AG09319 (cell line): ENCODE results near the gene PRMT7.

Experiments
- DNase-seq: peaks from one replicate; pipeline ENCODE4 v3.0.0-alpha.2; 2010; ENCODE audit warnings: low read depth; ENCODE audit errors: extremely low read depth
- TF ChIP-seq, protein P1 (sequence below): IDR thresholded peaks from 2 replicates; pipeline ENCODE4 v1.5.1; 2011; ENCODE audit warnings: low read depth, mild to moderate bottlenecking, inconsistent platforms, low read length, moderate library complexity

Gene PRMT7, protein sequence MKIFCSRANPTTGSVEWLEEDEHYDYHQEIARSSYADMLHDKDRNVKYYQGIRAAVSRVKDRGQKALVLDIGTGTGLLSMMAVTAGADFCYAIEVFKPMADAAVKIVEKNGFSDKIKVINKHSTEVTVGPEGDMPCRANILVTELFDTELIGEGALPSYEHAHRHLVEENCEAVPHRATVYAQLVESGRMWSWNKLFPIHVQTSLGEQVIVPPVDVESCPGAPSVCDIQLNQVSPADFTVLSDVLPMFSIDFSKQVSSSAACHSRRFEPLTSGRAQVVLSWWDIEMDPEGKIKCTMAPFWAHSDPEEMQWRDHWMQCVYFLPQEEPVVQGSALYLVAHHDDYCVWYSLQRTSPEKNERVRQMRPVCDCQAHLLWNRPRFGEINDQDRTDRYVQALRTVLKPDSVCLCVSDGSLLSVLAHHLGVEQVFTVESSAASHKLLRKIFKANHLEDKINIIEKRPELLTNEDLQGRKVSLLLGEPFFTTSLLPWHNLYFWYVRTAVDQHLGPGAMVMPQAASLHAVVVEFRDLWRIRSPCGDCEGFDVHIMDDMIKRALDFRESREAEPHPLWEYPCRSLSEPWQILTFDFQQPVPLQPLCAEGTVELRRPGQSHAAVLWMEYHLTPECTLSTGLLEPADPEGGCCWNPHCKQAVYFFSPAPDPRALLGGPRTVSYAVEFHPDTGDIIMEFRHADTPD

DNA sequence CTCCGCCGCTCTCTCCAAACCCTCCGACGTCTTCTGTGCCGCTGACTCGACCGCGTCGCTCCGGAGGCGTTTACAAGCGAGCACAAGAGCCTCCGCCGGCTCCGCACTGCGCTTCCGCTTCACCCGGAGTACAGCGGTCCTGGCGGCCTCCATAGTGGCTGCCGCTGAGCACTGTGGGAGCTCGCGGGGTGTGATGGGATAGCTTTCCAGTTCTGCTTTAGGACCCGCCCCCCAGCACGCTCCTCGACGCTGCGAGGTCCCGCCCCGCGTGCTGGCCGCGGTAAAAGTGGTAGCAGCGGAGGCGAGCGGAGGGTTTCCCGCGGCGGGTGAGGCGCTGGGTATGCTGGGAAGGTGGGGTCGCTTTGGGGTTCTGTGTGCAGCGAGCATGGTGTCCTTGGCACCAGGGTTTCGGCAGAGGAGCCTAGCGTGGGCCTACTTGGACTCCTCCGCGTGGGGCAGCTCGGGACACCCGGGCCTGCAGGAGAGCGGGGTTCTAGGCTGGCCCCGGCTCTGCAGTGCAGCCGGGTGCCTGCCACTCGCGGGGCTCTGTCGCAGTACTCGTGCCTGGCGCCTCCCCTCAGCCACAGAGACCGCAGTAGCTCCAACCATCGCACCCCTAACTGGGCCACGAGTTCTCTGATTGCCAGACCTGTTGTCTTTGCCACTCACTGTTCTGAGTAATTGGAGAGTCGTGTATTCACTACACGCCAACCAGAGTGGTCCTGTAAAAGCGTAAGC lies at the start of gene PRMT7, which contains the start of gene SLC7A6OS:
PRMT7 (plus strand) TSS at position 246 of the 738 bp plus-strand sequence. CDS start 4,961 bp downstream, outside the sequence.
SLC7A6OS (minus strand) TSS at position 173 of the 738 bp plus-strand sequence; CDS start at position 153, 20 bp downstream.
- DNase-seq: peak; percentile 59
- TF ChIP-seq, protein P1, sequence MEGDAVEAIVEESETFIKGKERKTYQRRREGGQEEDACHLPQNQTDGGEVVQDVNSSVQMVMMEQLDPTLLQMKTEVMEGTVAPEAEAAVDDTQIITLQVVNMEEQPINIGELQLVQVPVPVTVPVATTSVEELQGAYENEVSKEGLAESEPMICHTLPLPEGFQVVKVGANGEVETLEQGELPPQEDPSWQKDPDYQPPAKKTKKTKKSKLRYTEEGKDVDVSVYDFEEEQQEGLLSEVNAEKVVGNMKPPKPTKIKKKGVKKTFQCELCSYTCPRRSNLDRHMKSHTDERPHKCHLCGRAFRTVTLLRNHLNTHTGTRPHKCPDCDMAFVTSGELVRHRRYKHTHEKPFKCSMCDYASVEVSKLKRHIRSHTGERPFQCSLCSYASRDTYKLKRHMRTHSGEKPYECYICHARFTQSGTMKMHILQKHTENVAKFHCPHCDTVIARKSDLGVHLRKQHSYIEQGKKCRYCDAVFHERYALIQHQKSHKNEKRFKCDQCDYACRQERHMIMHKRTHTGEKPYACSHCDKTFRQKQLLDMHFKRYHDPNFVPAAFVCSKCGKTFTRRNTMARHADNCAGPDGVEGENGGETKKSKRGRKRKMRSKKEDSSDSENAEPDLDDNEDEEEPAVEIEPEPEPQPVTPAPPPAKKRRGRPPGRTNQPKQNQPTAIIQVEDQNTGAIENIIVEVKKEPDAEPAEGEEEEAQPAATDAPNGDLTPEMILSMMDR: peak; percentile 15

DNA sequence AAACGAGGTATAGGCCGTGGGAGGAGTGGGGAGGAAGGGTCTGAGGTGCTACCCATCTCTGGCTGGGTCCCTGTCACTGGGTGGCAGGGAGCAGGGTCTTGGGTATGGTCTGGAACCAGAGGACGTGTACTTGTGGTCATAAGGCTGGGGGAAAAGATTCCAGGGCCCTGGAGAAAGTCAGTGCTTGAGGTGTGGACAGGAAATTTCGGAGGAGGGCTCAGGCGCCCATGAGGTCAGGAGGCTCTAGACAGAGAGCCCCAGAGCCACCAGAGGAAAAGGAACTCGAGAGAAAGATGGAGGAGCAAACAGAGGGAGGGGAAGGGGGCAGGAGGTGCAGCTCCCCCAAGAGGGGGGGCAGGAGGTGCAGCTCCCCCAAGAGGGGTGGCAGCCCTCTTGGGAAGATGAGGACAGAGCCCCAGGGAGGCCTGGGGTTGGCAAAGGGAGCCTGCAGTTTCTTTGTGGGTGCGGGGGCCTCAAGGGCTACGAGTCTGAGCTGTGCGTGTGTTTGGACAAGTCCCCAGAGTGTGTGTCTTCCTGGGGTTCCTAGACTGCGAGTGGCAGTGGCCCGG lies 47.2 kb upstream of the PRMT7 start:
- TF ChIP-seq, protein P1: no peak
- DNase-seq: no peak

DNA sequence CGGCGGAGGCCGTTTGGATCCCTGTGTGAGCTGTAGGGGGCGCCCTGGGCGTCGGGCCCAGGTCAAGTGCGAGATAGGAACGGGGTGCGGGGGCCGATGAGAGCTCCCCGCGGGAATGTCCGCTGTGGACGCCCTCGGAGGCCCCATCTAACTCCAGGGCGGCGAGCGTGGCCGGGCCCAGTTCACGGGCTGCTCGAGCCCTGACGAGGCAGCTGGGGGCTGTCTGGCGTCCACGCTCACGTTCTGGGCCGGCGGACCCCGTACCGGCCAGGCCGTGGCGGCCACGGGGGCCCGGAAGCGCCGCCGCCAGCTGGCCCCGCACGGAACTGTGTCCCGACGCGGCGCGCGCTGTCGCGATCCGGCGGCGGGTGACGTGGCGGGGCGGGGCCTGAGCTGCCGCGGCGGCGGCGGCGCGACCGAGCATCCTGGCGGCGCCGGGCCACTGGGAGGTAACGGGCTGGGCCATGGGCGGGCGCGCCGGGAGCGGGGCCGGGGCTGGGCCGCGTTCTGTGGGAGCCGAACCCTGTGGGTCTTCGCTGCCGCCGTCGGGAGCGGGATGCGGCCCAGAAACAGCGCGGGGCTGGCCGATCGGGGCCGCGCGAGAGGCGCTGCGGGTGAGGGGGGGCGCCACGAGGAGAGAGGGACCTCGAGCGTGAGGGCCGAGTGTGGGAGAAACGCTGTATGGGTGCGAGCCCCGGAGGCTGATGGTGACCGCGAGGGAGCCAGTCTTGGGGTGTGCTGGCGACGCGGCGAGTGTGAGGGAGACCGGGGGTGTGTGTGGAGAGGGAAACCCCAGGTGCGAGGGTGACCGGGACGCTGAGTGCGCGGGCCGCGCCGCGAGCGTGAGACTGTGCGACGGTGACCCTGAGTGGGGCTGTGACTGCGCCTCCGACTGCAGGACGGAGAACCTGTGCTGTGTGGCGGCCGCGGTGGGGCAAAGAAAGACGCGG lies 46.4 kb upstream of the PRMT7 start, which contains the start of gene SLC7A6:
SLC7A6 (plus strand) TSS at position 399 of the 950 bp plus-strand sequence. CDS start 10,201 bp downstream, outside the sequence.
- TF ChIP-seq, protein P1: peak; percentile 73
- DNase-seq: no peak

DNA sequence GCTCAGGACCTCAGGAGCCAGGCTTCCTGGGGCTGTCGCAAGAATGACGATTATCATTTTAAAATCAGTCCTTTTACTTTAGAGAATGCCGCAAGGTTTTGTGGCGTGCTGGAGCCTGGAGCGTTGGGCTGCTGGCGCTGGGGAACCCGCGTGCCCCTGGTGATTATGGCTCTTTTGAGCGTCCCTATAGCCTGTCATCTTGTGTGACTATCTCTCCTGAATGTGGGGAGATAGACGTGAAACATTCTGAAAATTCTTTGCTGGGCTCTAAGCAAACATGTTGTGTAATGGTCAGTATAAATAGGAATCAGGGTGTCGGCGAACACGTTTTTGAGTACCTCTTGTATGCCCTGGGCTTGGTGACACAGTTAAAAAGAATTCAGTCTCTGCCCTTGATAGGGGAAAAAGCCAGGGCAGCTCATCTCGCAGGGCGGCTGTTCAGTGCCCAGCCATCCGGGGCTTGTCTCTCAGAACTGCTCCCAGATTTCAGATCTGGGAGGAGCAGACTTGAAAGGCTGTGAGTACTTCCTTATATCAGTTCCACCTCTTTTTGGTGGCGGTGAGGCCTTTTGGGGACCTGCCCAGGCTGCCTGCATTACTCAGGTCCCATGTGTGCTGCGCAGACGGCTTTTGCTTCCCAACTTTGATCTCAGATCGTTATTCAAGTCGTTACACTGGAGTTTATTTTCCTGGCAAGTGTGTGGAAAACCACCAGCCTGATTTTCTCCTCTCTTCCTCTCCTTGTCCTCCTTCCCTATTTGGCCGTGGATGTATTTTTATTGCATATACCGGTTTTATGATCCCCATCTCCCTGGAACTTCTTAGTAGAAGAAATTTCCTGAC lies 45.5 kb upstream of the PRMT7 start:
- DNase-seq: no peak
- TF ChIP-seq, protein P1: no peak

DNA sequence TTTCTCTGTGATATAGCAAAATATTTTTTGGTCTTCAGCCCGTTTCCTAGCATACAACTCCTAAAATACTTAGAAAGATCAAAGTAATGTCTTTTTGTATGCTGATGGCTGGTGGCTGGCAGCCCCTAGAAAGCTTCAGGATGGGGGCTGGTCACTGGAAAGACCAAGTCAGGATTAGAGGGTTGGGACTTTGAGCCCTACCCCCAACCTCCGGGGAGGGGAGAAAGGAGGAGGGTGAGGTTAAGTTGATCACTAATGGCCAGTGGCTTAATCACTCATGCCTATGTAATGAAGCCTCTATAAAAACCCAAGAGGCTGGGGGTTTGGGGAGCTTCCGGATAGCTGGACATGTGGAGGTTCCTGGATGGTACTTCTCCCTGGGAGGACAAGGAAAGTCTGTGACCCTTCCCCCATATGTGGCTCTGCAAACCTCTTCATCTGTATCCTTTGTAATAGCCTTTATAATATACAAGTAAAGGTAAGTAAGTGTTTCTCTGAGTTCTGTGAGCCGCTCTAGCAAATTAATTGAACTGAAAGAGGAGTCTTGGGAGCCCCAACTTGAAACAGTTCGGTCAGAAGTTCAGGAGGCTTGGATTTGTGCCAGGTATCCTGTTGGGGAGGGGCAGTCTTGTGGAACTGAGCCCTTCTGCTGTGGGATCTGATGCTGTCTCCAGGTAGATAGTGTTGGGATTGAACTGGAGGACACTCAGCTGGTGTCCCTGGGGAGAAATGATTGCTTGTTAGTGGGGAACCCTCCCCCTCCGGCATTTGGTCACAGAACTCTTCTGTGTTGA lies 43.0 kb upstream of the PRMT7 start:
- DNase-seq: no peak
- TF ChIP-seq, protein P1: no peak
